GM12878 (cell line): ENCODE results near the gene SSUH2. TPM values are rescaled to one million over a fixed set of nuclear protein-coding genes. Genes with fewer than 3 reads are reported as not detected.

Source experiments
- ATAC-seq: fragments of 200-7000 bp; cut with Tn5 transposase; 3 replicates; pipeline ENCODE4 v1.9.1; 2020; ENCODE audit warnings: mild to moderate bottlenecking, moderate library complexity
- BruUV-seq: library from RNA; stranded (reverse); fragments of 400-500 nt; replicated peaks from 2 replicates; lab custom pipeline; 2021; lab: Mats Ljungman, UMichigan
- CTCF ChIA-PET: fragments of 300-600 bp; sonication (Branson Sonifier 250); formaldehyde crosslinking; extraction: SDS; loops from one replicate; lab custom pipeline; 2021; ENCODE audit warnings: inconsistent platforms; lab: Yijun Ruan, JAX
- POLR2A ChIA-PET: fragments of 350-600 bp; formaldehyde crosslinking; extraction: SDS; loops from one replicate; lab custom pipeline; 2021; ENCODE audit warnings: inconsistent platforms; lab: Charles Lee
- RAD21 ChIA-PET: fragments of 300-600 bp; sonication (Branson Sonifier 250); formaldehyde crosslinking; loops from one replicate; lab custom pipeline; 2023; ENCODE audit warnings: antibody characterized with exemption; ENCODE audit not compliant: unreplicated experiment; lab: Charles Lee
- SMC1A ChIA-PET: fragments of 300-600 bp; sonication (Branson Sonifier 250); formaldehyde crosslinking; loops from one replicate; lab custom pipeline; 2023; ENCODE audit not compliant: unreplicated experiment, uncharacterized antibody; lab: Charles Lee
- DNase-seq: peaks from one replicate; pipeline ENCODE4 v3.0.0-alpha.2; 2011; ENCODE audit warnings: low read depth, low spot score
- FAIRE-seq: peaks from 3 replicates; lab custom pipeline; 2011; peaks lifted over from hg19 to GRCh38; lab: Jason Lieb, UNC
- H2AFZ ChIP-seq: 2 replicates; pipeline ENCODE4 v1.6.0; 2011; ENCODE audit warnings: low read depth, low read length, control low read depth; ENCODE audit not compliant: control insufficient read depth
- H3K27ac ChIP-seq: 2 replicates; pipeline ENCODE4 v1.5.1; 2011; ENCODE audit warnings: control low read depth; ENCODE audit not compliant: control insufficient read depth, insufficient read depth
- H3K27me3 ChIP-seq, 2 experiments: replicated peaks in 1 of 2; 2 replicates each; pipeline versions ENCODE4 v1.6.0 to v1.6.1; 2011; ENCODE audit warnings: low read length in 1 of 2; ENCODE audit not compliant: control insufficient read depth in 2 of 2, insufficient read depth in 2 of 2
- H3K36me3 ChIP-seq, 2 experiments: 2 replicates each; pipeline ENCODE4 v1.5.1; 2011; ENCODE audit warnings: low read length in 1 of 2; ENCODE audit not compliant: control insufficient read depth in 2 of 2, insufficient read depth in 2 of 2
- H3K4me1 ChIP-seq: 2 replicates; pipeline ENCODE4 v1.6.1; 2011; ENCODE audit warnings: mild to moderate bottlenecking, low read length, moderate library complexity, mixed read lengths; ENCODE audit not compliant: control insufficient read depth, insufficient read depth
- H3K4me2 ChIP-seq: 2 replicates; pipeline ENCODE4 v1.6.0; 2011; ENCODE audit warnings: control low read depth; ENCODE audit not compliant: control insufficient read depth, insufficient read depth
- H3K4me3 ChIP-seq: fragments of 200-600 bp; sonication (generic); 2 replicates; pipeline ENCODE4 v1.5.1; 2016
- H3K79me2 ChIP-seq: 2 replicates; pipeline ENCODE4 v1.6.0; 2011; ENCODE audit warnings: low read length; ENCODE audit not compliant: control insufficient read depth, insufficient read depth
- H3K9ac ChIP-seq: 2 replicates; pipeline ENCODE4 v1.8.0; 2011; ENCODE audit warnings: low read length, control low read depth, mixed read lengths; ENCODE audit not compliant: control insufficient read depth, insufficient read depth
- H3K9me3 ChIP-seq: replicated peaks from 3 replicates; pipeline ENCODE4 v1.5.1; 2011; ENCODE audit warnings: mild to moderate bottlenecking, low read length; ENCODE audit not compliant: control insufficient read depth, insufficient read depth
- H4K20me1 ChIP-seq: 2 replicates; pipeline ENCODE4 v1.6.0; 2011; ENCODE audit not compliant: control insufficient read depth, insufficient read depth
- CEBPB ChIP-seq, 2 experiments: fragments of 150-350 bp in 1 of 2; IDR thresholded peaks; 2 replicates each; pipeline ENCODE4 v1.6.1; 2012 to 2014; ENCODE audit warnings: low read depth in 2 of 2, low read length in 2 of 2, borderline replicate concordance in 1 of 2, inconsistent platforms in 1 of 2
- KAT2A ChIP-seq: conservative IDR thresholded peaks from 2 replicates; pipeline ENCODE4 v1.6.1; 2011; ENCODE audit warnings: low read depth, low read length; ENCODE audit not compliant: control insufficient read depth
- TAF1 ChIP-seq: IDR thresholded peaks from 2 replicates; pipeline ENCODE4 v1.6.1; 2011; ENCODE audit warnings: mild to moderate bottlenecking, low read depth, low read length, borderline replicate concordance
- WGBS: methylation state at CpG from one replicate; pipeline ENCODE4 v1.1.6; 2016; ENCODE audit warnings: low lambda C conversion rate; ENCODE audit not compliant: insufficient replicate concordance, insufficient coverage; ENCODE audit errors: missing lambda C conversion rate; 5-methylcytosine and 5-hydroxymethylcytosine counted together
- in situ Hi-C: fragments of 300-500 bp; cut with MboI; formaldehyde crosslinking; loops from 9 replicates; pipeline ENCODE4 v1.14.3; 2018; ENCODE audit warnings: mixed read lengths
- intact Hi-C: fragments of 100-400 bp; cut with micrococcal nuclease; formaldehyde crosslinking; loops from one replicate; pipeline ENCODE4 v1.14.2; 2022; ENCODE audit not compliant: unreplicated experiment
- polyA plus RNA-seq, 11 experiments: library from polyadenylated mRNA; depleted of rRNA in 4 of 11; unstranded in 6 of 11; stranded (reverse) in 5 of 11; fragments of >200 nt; fragmentation: Nextera tagmentation in 4 of 11; fragmentation: Illumina TruSeq in 1 of 11; extraction: Ambion mirVana in 4 of 11; extraction: Trizol in 1 of 11; gene quantifications; 1 replicate in 1 of 11; 2 replicates in 10 of 11; pipeline versions ENCODE4 v1.2.1 to v1.2.3, GENCODE V29; 2011 to 2016; ENCODE audit warnings: inconsistent platforms in 2 of 11, missing spikeins in 2 of 11, low read depth in 1 of 11
- total RNA-seq, 4 experiments: library from RNA; depleted of rRNA in 3 of 4; stranded (reverse); fragments of >200 nt in 3 of 4; fragmentation: Illumina TruSeq in 1 of 4; extraction: Trizol in 1 of 4; gene quantifications; 2 replicates each; pipeline versions ENCODE4 v1.2.1 to v1.2.3, GENCODE V29; 2013 to 2021
- TF ChIP-seq, protein P1 (sequence below): IDR thresholded peaks from 2 replicates; pipeline ENCODE4 v1.6.1; 2012; ENCODE audit warnings: mild to moderate bottlenecking, low read depth, low read length

SSUH2 gene
- total and polyA plus RNA-seq, 10 of the 15 experiments (the other 5 are each of a cell fraction or from before 2014, with no cell fraction given), result 0.09 to 0.26 TPM; not detected in 8

DNA sequence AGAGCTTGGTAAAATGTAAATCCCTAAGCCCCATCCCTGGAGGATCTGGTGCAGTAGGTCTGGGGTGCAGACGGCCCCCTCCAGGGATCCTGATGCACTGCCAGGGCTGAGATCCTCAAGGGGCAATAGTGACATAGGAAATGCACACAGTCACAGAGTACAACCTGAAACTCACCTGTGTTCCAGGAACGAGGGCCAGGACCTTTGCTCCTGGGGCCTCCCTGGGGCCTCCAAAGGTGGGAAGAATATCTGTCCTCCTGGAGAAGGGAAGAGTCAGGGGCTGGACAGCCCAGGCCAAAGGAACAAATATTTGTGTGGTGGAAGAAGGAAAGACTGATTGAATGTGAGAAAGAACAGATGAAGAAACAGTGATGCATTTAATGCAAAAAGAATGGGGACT is 9.5 kb downstream of the SSUH2 start (continued):
- TF ChIP-seq, protein P1, sequence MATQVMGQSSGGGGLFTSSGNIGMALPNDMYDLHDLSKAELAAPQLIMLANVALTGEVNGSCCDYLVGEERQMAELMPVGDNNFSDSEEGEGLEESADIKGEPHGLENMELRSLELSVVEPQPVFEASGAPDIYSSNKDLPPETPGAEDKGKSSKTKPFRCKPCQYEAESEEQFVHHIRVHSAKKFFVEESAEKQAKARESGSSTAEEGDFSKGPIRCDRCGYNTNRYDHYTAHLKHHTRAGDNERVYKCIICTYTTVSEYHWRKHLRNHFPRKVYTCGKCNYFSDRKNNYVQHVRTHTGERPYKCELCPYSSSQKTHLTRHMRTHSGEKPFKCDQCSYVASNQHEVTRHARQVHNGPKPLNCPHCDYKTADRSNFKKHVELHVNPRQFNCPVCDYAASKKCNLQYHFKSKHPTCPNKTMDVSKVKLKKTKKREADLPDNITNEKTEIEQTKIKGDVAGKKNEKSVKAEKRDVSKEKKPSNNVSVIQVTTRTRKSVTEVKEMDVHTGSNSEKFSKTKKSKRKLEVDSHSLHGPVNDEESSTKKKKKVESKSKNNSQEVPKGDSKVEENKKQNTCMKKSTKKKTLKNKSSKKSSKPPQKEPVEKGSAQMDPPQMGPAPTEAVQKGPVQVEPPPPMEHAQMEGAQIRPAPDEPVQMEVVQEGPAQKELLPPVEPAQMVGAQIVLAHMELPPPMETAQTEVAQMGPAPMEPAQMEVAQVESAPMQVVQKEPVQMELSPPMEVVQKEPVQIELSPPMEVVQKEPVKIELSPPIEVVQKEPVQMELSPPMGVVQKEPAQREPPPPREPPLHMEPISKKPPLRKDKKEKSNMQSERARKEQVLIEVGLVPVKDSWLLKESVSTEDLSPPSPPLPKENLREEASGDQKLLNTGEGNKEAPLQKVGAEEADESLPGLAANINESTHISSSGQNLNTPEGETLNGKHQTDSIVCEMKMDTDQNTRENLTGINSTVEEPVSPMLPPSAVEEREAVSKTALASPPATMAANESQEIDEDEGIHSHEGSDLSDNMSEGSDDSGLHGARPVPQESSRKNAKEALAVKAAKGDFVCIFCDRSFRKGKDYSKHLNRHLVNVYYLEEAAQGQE, result no peak

DNA sequence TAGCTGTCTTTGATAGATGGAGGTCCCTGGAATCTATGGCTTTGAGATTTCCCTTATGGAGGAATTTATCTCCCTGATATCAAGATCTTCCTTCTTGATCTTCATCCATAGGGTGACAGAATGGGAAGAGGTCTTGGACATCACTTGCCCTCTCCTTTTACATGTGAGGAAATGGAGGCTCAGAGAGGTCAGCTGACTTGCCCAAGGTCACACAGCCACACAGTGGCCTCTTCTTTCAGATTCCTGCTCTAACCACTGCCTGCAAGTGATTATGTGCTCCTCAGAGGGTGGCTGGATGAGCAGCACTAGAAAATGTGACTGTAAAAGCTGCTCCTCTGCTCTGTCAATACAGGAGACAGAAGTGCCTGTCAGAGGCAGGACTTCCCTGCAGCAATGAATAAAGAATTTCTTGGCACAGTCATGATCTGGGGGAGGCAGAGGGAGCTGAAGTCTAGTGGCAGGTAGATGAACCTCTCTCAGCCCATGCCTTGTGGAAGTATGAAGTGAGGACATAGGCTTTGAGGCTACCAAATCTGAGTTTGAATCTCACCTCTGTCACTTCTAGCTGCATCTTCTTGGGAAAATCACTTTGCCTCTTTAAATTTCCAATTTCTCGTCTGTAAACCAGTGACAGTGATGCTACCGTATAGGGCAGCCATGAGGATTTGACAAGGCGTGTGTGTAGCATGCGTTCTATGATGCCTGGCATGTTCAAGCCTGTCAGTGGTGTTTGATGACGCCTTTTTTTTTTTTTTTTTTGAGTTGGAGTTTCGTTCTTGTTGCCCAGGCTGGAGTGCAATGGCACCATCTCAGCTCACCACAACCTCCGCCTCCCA is 12.0 kb downstream of the SSUH2 start:
- DNase-seq (no peak), ATAC-seq (no peak)
- no peak overlapping the region for H2AFZ ChIP-seq
- ChIA-PET POLR2A (no interaction called here), CTCF (interaction anchor here (0.7 to 1.6 kb wide), 3 partner anchors 50 to 136 kb away, joined by 3 read pairs; partner anchors contain the start of gene OXTR), SMC1A (no interaction called here), RAD21 (no interaction called here)
- H3K9me3 ChIP-seq, result no peaks in the 10 kb centered on the region
- no peaks in the 10 kb centered on the region for H3K79me2 ChIP-seq
- H4K20me1 ChIP-seq, result no peaks in the 10 kb centered on the region
- BruUV-seq, result no TSS peak
- H3K4me1 ChIP-seq, result 0 out of 2 replicates have a peak, but pooled peaks cover 3% of the 10 kb centered on the region
- H3K9ac ChIP-seq, result no peak overlapping the region
- no peaks in the 10 kb centered on the region for H3K36me3 ChIP-seq
- H3K27me3 ChIP-seq, result peaks cover 0 to 7% of the 10 kb centered on the region in 2 experiments; a peak in 3 of 4 replicates
- no peak overlapping the region for H3K27ac ChIP-seq
- intact Hi-C loops (no loop called here), in situ Hi-C loops (no loop called here)
- no peak overlapping the region for H3K4me3 ChIP-seq
- TF ChIP-seq CEBPB (IDR thresholded peaks at IDR 0.05; ENCODE audit: borderline replicate concordance in 1 of 2, low read depth in 2 of 2, low read length in 2 of 2) (no peak), TAF1 (no peak), KAT2A (no peak)
- TF ChIP-seq, protein P1, result no peak
- TF ChIP-seq, all 136 proteins: peak for 0
- no peak overlapping the region for H3K4me2 ChIP-seq
- no peak for FAIRE-seq
- WGBS, result 71% methylated on average over 4 of the region's 7 CpGs
